GM19023 (cell line): Measurements from ENCODE around the gene LRRC8E.

Source experiments
- ATAC-seq: cut with Tn5 transposase; IDR thresholded peaks from one replicate; pipeline ENCODE4 v1.9.1; 2021; ENCODE audit warnings: mild to moderate bottlenecking, moderate library complexity; ENCODE audit not compliant: unreplicated experiment

The LRRC8E gene

GRCh38 chr19:7867092-7867844 is 21.0 kb upstream of the LRRC8E start:
- no peak for ATAC-seq

- ATAC-seq, result no peak
These were observed 20.0 kb upstream of the LRRC8E start for GRCh38 chr19:7868326-7868670.

DNA sequence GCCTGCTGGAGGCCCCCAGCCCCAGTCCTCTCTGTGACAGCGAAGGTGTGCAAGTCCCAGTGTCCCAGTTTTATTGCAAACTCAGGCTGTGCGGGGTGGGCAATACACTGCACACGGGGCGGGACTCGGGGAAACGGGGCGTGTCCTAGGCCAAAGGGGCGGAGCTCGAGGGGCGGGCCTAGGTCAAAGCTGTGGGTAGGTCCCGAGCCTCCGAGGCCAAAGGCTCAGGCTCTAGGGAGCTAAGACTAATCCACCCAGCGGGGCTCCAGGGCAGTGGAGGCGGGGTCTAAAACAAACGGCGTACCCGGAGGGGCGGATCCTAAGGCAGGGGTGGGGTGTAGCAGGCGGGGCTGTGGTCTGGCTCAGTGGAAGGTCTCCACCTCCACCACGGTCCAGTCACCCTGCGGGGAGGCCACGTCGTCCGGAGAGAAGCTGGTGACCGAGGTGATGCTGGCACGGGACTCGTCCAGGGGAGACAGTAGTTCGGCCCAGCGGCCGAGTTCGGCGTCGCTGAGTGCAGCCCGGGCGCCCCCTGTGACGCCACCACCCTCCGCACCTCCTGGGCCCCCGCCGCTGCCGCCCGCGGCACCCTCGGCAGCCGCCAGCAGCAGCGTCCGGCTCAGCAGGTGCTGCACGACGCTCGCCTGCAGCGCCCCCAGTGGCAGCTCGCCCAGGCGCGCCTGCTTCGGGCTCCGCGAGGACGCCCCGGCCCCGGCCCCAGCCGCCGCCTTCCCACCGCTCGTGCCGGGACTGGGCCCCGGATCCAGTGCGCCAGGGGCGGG is 19.4 kb upstream of the LRRC8E start:
- peak; percentile 65 for ATAC-seq

DNA sequence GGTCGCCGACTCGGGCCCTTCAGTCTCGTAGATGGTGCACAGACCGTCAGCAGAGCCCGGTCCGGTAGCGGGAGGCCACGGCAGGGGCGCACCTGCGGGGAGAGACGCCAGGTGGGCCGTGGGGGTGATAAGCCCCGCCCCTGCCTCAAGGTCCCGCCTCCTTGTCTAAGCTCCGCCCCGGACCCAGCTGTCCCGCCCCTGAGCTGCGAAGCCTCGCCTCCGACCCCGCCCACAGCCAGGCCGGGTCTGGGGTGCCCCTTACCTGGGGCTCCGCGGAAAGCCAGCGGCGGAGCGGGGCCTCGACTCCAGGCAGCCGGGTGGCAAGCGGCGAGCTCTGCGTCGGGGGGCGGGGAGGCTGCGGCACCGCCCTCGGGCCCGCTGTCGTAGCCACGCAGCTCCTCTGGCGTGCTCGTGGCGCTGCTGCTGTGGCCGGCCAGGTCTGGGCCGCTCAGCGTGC is 18.8 kb upstream of the LRRC8E start:
- ATAC-seq, result peak; percentile 59

GRCh38 chr19:7869910-7870511 is 18.3 kb upstream of the LRRC8E start:
- ATAC-seq, result no peak

GRCh38 chr19:7870571-7871436 is 17.5 kb upstream of the LRRC8E start:
- no peak for ATAC-seq

- ATAC-seq, result no peak
These were observed 16.6 kb upstream of the LRRC8E start for GRCh38 chr19:7871437-7872305.

GRCh38 chr19:7872306-7873204 is 15.8 kb upstream of the LRRC8E start:
- ATAC-seq, result no peak

DNA sequence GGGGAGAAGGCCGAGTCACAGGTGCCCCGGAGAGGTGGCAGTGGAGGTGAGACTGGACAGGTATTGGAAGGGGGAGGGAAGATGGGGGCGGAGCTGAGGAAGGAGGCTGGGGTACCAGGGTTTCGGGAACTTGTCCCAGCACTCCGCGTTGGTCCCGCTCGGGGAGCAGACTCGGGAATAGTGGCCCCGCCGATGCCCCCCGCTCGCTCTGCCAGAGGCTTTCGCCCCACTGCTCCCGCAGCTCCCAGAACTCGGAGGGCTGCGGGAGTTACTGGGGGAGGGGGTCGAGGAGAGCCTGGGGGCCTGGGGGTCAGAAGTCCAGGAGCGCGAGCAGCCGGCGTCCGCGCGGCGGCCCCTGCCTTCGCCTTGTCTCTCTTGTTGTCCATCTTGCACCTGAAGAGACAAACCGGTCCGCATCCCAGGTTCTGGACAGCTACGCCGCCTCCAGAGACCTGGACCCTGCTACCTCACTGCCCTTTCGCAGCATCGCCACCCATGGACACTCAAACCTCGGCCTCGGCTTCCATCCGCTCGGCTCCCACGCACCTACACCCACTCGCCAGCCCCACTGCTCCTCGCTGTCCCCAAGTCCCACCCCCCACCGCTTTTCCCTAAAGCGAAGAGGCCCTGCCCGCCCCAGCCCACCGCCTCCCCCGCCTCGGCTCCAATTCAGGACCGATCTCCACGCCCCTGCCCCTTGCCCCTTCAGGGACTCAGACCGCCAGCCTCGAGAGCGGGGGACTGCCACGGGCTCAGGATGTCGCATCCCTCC is 14.8 kb upstream of the LRRC8E start:
- ATAC-seq, result no peak

GRCh38 chr19:7874076-7874896 is 14.0 kb upstream of the LRRC8E start, which contains the start of gene PRR36:
TSS of gene PRR36 (minus strand) at chr19:7874390. CDS start at chr19:7873689, 701 bp downstream.
- no peak for ATAC-seq

- no peak for ATAC-seq
These were observed 13.4 kb upstream of the LRRC8E start for GRCh38 chr19:7874897-7875273.

GRCh38 chr19:7877249-7877836 is 11.0 kb upstream of the LRRC8E start:
- no peak for ATAC-seq

DNA sequence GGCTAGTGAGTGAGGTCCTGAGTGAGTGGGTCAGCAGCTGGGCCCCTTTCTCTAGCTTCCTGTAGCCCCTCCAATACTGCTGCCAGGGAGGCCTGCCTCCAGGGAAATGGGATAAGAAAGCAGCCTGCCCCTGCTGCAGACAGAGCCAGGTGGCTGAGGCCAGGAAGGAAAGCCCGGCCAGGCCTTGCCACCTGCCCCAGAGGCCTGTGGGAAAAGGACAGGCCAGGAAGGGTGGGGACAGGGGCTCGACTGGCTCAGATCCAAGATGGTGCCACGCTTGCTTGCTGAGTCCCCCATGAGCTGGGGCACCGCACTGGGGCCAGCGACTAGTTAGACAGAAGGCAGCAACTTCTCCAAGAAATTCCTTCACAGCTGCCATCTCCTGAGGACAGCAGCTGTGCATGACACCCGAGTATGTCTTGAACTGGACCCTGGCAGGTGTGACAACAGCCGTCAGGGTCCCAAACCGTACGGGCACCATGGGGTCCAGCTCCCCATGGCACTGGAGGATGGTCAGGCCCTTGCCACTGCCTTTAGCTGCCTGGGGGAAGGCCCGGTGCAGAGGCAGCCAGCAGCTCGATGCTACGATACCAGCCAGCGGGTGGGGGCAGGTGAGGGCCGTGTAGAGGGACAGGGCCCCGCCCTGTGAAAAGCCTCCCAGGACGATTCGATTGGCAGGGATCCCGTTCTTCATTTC is 9.1 kb upstream of the LRRC8E start:
- ATAC-seq, result no peak

DNA sequence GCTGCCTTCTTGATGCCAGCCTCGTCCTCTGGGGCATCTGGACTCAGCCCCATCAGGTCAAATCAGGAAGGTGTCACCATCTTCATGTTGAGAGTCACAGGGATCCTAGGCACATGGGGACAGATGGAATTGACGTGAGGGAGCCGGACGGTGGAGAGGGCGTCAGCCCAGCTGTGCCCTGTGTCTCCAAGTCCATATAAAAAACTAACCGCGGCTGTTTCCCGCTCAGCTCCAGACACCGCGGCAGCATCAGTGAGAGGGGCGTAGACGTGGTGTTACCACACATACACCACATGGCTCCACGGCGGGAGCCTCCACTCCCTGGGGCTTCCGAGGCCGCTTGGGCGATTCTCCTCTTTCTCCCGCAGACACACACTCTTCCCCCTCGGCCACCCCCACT is 8.5 kb upstream of the LRRC8E start:
- no peak for ATAC-seq

- ATAC-seq, result no peak
These were observed 6.4 kb upstream of the LRRC8E start for GRCh38 chr19:7881910-7882309.

DNA sequence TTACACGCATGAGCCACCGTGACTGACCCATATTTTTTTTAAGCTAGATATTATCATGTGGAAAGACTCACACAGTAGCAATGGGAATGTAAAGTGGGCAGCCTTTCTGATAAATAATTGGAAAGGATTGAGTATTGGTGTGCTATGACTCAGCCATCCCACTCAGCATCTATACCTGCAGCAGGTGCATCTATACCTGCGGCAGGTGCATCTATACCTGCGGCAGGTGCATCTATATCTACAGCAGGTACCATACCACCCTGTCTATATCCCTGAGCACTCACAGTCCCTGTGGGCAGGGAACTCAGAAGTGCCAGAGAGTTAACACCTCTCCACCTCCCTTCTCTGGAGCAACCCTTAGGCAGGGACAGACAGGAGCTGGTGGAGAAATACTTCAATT is 5.2 kb upstream of the LRRC8E start:
- ATAC-seq, result no peak
